Psoas muscle (tissue), 8 donors: Measurements from ENCODE around the gene ENTPD1. TPM values are rescaled to one million over a fixed set of nuclear protein-coding genes. Genes with fewer than 3 reads are reported as not detected.

Experiments used
- ATAC-seq, 4 donors: fragments of 200-7000 bp; cut with Tn5 transposase; one replicate each; pipeline ENCODE4 v1.9.1; 2020; ENCODE audit warnings: moderate library complexity in 3 of 4, mild to moderate bottlenecking in 2 of 4
- DNase-seq, 2 donors: peaks; one replicate each; pipeline ENCODE4 v3.0.0-alpha.2; 2020
- H3K27ac ChIP-seq: fragments of 200-600 bp; one replicate; pipeline ENCODE4 v1.8.0; 2022
- H3K27me3 ChIP-seq, 3 donors: fragments of 200-600 bp in 1 of 3; one replicate each; pipeline versions ENCODE4 v1.6.1 to v1.8.0; 2013 to 2022; ENCODE audit warnings: low read length in 2 of 3, mild to moderate bottlenecking in 2 of 3, moderate library complexity in 1 of 3; ENCODE audit not compliant: insufficient read depth in 3 of 3
- H3K36me3 ChIP-seq, 2 donors: fragments of 200-600 bp in 1 of 2; one replicate each; pipeline versions ENCODE4 v1.6.1 to v1.8.0; 2013 to 2022; ENCODE audit warnings: low read depth in 1 of 2, mild to moderate bottlenecking in 1 of 2, moderate library complexity in 1 of 2; ENCODE audit not compliant: insufficient read depth in 1 of 2
- H3K4me1 ChIP-seq: fragments of 200-600 bp; one replicate; pipeline ENCODE4 v1.8.0; 2022
- H3K4me3 ChIP-seq: fragments of 200-600 bp; one replicate; pipeline ENCODE4 v1.8.0; 2022; ENCODE audit warnings: mild to moderate bottlenecking
- H3K9me3 ChIP-seq: fragments of 200-600 bp; one replicate; pipeline ENCODE4 v1.8.0; 2022
- WGBS, 3 donors: extraction: QIAGEN DNeasy Blood & Tissue Kit; methylation state at CpG; one replicate each; pipeline versions ENCODE4 v1.1.6 to v1.1.7; 2013; 5-methylcytosine and 5-hydroxymethylcytosine counted together
- intact Hi-C, 2 donors: fragments of 100-400 bp; cut with DNase I; formaldehyde crosslinking; loops; one replicate each; pipeline versions ENCODE4 v1.11.0 to v1.14.2; 2022
- polyA plus RNA-seq, 3 donors: library from polyadenylated mRNA; stranded (reverse); fragments of 200-250 nt; gene quantifications; one replicate each; pipeline ENCODE4 v1.2.3, GENCODE V29; 2013
- total RNA-seq, 4 donors: library from RNA; stranded (reverse); fragmentation: NEBNext Ultra II Directional in 2 of 4; extraction: Animal tissue kit (Norgen Biotek cat#: 25700) in 2 of 4; gene quantifications; one replicate each; pipeline versions ENCODE4 v1.2.1 to v1.2.4, GENCODE V29; 2021 to 2023
- TF ChIP-seq, protein P1 (sequence below): fragments of 200-600 bp; IDR thresholded peaks from one replicate; pipeline ENCODE4 v1.8.0; 2022; ENCODE audit warnings: antibody characterized with exemption
- donor health status: healthy with polysubstance abuse.
- donor health status: DM: no; HTN: no; CAD: no; lungs with moderate emphysema.
- donor health status: Bipolar disorder and iron deficiency.
- donor health status: healthy.
- donor health status: DM: yes; HTN: yes; CAD: no.
- donor health status: DM: no; HTN: no; CAD: no.
- donor health status: DM: no; HTN: no; CAD: no.
- donor health status: DM: yes; HTN: yes; CAD: no.

Gene ENTPD1
- total and polyA plus RNA-seq, 7 donors = 1.4 to 3.9 (median 1.7) TPM

- no peaks in the 10 kb centered on the region for H3K4me1 ChIP-seq
- no peak for DNase-seq
- ATAC-seq = no peak
- intact Hi-C loops = loop anchor here in 1 of 2 donors (10.0 kb wide), 1 partner anchor 496 kb away; no protein-coding TSS in a partner anchor
- no peaks in the 10 kb centered on the region for H3K36me3 ChIP-seq
- no peak overlapping the region for H3K27ac ChIP-seq
- H3K9me3 ChIP-seq = no peaks in the 10 kb centered on the region
- WGBS, 3 donors = 74 to 78% (median 74%) methylated on average over 3 of the region's 3 CpGs
- H3K27me3 ChIP-seq = no peaks in the 10 kb centered on the region
- TF ChIP-seq, protein P1, sequence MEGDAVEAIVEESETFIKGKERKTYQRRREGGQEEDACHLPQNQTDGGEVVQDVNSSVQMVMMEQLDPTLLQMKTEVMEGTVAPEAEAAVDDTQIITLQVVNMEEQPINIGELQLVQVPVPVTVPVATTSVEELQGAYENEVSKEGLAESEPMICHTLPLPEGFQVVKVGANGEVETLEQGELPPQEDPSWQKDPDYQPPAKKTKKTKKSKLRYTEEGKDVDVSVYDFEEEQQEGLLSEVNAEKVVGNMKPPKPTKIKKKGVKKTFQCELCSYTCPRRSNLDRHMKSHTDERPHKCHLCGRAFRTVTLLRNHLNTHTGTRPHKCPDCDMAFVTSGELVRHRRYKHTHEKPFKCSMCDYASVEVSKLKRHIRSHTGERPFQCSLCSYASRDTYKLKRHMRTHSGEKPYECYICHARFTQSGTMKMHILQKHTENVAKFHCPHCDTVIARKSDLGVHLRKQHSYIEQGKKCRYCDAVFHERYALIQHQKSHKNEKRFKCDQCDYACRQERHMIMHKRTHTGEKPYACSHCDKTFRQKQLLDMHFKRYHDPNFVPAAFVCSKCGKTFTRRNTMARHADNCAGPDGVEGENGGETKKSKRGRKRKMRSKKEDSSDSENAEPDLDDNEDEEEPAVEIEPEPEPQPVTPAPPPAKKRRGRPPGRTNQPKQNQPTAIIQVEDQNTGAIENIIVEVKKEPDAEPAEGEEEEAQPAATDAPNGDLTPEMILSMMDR = no peak
- H3K4me3 ChIP-seq = no peak overlapping the region
These were observed 104.4 kb downstream of the ENTPD1 start for GRCh38 chr10:95860166-95860940.

DNA sequence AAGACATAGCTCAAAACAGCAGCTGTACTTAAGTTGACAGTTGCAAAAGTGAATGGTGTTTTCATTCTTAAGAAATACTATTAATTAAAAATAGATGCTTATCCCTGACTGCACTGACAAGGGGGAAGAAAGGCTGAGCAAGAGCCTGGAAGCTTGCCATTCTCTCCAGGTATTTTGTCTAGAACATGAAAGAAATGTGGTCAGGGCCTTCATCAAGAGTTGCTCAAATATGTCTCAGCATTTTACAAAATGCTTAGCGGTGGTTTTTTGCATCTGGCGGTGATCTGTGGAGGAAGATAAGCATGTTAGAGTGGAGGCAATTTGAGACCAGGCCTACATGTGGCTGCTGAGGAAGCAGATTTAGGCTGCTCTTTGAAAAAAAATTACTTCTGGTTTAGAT lies 105.4 kb downstream of the ENTPD1 start:
- no peaks in the 10 kb centered on the region for H3K27me3 ChIP-seq
- 91 to 97% (median 96%) methylated on average over 2 of the region's 2 CpGs for WGBS, 3 donors
- no peaks in the 10 kb centered on the region for H3K4me1 ChIP-seq
- intact Hi-C loops = loop anchor here in 1 of 2 donors (10.0 kb wide), 1 partner anchor 497 kb away; no protein-coding TSS in a partner anchor
- no peaks in the 10 kb centered on the region for H3K9me3 ChIP-seq
- TF ChIP-seq, protein P1 = no peak
- no peak overlapping the region for H3K4me3 ChIP-seq
- ATAC-seq (no peak), DNase-seq (no peak)
- no peaks in the 10 kb centered on the region for H3K36me3 ChIP-seq
- H3K27ac ChIP-seq = no peak overlapping the region

DNA sequence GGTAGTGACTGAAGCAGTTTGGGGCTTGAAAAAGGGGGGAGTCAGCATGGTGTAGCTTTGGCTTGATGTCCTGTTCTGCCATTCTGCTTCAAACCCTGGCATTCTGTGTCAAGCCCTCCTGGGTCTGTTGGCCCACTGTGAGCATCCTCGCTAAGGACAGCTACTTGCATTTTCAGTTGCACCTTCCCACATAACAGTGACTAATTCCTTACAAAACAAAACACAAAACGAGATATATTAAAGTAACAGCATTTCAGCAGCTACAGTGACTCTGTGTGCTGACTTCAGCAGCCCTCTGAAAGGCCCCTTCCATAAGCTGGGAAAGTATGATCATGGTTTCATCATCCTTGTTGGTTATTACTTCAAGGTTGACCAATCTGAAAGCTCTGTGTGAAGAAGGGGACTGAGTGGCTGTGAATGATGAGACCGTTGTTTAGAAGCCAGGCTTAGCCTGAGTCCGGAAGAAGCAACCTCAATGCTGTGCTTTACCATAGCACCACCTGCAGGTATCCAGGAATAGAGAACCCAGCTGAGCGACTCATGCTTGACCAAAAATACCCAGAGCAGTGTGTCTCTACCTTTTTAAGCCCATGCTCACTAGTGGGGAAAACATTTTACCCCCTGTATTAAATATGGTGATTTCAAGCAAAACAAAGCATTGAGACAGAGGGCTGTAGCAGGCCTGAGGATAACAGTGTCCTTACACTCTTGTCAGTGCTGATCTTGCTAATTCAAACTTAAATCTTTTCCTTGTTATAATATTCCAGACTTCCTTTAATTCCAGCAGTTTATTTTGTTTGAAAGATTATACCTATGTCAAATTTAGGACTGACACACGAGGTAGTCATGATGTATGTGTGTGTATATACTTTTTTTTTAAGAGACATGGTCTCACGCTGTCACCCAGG lies 109.2 kb downstream of the ENTPD1 start:
- Histone ChIP-seq H3K36me3 (peaks cover 12 to 17% of the 10 kb centered on the region in 2 donors), H3K27ac (no peak overlapping the region), H3K27me3 (no peaks in the 10 kb centered on the region), H3K9me3 (no peaks in the 10 kb centered on the region), H3K4me1 (no peaks in the 10 kb centered on the region), H3K4me3 (no peak overlapping the region)
- TF ChIP-seq, protein P1 = peak; percentile 48
- 44 to 50% (median 45%) methylated on average over 7 of the region's 7 CpGs for WGBS, 3 donors
- DNase-seq = no peak
- peak in 3 of 4 donors; percentile 56 to 74 (median 66) for ATAC-seq
- intact Hi-C loops = loop anchor here in 1 of 2 donors (10.0 kb wide), 1 partner anchor 500 kb away; no protein-coding TSS in a partner anchor

- WGBS, 3 donors = 85 to 87% (median 86%) methylated on average over 6 of the region's 6 CpGs
- H3K4me1 ChIP-seq = no peaks in the 10 kb centered on the region
- peaks cover 12 to 24% of the 10 kb centered on the region in 2 donors for H3K36me3 ChIP-seq
- H3K4me3 ChIP-seq = no peak overlapping the region
- ATAC-seq (no peak), DNase-seq (no peak)
- no peaks in the 10 kb centered on the region for H3K27me3 ChIP-seq
- no peak overlapping the region for H3K27ac ChIP-seq
- no peaks in the 10 kb centered on the region for H3K9me3 ChIP-seq
- TF ChIP-seq, protein P1 = no peak
- intact Hi-C loops = loop anchor here in 1 of 2 donors (10.0 kb wide), 1 partner anchor 501 kb away; no protein-coding TSS in a partner anchor
These were observed 110.0 kb downstream of the ENTPD1 start for GRCh38 chr10:95865814-95866466.
